CD4-positive, alpha-beta T cell treated with Interleukin-4 for 1 hour (primary cell): ENCODE results near the gene SIPA1.
A peak's percentile ranks its signal among the peaks of the same experiment; 100 is the strongest.

Source experiments
- DNase-seq, 2 donors: peaks; one replicate each; pipeline ENCODE4 v3.0.0-alpha.2; 2020 to 2022

The SIPA1 gene

GRCh38 chr11:65607614-65608426, 30.1 kb upstream of the SIPA1 start:
- DNase-seq = no peak

GRCh38 chr11:65609229-65609628, 28.7 kb upstream of the SIPA1 start:
- DNase-seq = no peak

- no peak for DNase-seq
Measured at GRCh38 chr11:65609665-65610064, 28.2 kb upstream of the SIPA1 start.

GRCh38 chr11:65610404-65610803, 27.5 kb upstream of the SIPA1 start:
- no peak for DNase-seq

GRCh38 chr11:65611028-65611757, 26.7 kb upstream of the SIPA1 start:
- DNase-seq = peak in 1 of 2 donors; percentile 48

- no peak for DNase-seq
Measured at GRCh38 chr11:65611758-65612603, 25.9 kb upstream of the SIPA1 start.

- no peak for DNase-seq
Measured at GRCh38 chr11:65612691-65613090, 25.2 kb upstream of the SIPA1 start.

GRCh38 chr11:65613091-65613928, 24.6 kb upstream of the SIPA1 start:
- no peak for DNase-seq

GRCh38 chr11:65615229-65615949, 22.5 kb upstream of the SIPA1 start, which contains the start of gene PCNX3:
Gene PCNX3 (plus strand): TSS chr11:65615776. CDS start chr11:65616312, 536 bp downstream.
- peak; percentile 100 for DNase-seq

GRCh38 chr11:65615950-65616574, 21.8 kb upstream of the SIPA1 start:
- DNase-seq = no peak

GRCh38 chr11:65616575-65617001, 21.3 kb upstream of the SIPA1 start:
- DNase-seq = peak in 1 of 2 donors; percentile 24

- no peak for DNase-seq
Measured at GRCh38 chr11:65617136-65617850, 20.6 kb upstream of the SIPA1 start.

- DNase-seq = no peak
Measured at GRCh38 chr11:65617990-65618751, 19.7 kb upstream of the SIPA1 start.

- DNase-seq = no peak
Measured at GRCh38 chr11:65618763-65619162, 19.1 kb upstream of the SIPA1 start.

GRCh38 chr11:65619281-65619928, 18.5 kb upstream of the SIPA1 start:
- DNase-seq = no peak

GRCh38 chr11:65620666-65621065, 17.2 kb upstream of the SIPA1 start:
- DNase-seq = no peak

GRCh38 chr11:65621460-65621859, 16.4 kb upstream of the SIPA1 start:
- DNase-seq = no peak

GRCh38 chr11:65622011-65622410, 15.9 kb upstream of the SIPA1 start:
- no peak for DNase-seq

GRCh38 chr11:65623177-65623576, 14.7 kb upstream of the SIPA1 start:
- no peak for DNase-seq
